Inferior parietal cortex (tissue), 1 donor: Measurements from ENCODE around the gene ATP2B2.

Experiments used
- DNase-seq: peaks from one replicate; pipeline ENCODE4 v3.0.0-alpha.2; 2016; ENCODE audit errors: extremely low spot score

The ATP2B2 gene

DNA sequence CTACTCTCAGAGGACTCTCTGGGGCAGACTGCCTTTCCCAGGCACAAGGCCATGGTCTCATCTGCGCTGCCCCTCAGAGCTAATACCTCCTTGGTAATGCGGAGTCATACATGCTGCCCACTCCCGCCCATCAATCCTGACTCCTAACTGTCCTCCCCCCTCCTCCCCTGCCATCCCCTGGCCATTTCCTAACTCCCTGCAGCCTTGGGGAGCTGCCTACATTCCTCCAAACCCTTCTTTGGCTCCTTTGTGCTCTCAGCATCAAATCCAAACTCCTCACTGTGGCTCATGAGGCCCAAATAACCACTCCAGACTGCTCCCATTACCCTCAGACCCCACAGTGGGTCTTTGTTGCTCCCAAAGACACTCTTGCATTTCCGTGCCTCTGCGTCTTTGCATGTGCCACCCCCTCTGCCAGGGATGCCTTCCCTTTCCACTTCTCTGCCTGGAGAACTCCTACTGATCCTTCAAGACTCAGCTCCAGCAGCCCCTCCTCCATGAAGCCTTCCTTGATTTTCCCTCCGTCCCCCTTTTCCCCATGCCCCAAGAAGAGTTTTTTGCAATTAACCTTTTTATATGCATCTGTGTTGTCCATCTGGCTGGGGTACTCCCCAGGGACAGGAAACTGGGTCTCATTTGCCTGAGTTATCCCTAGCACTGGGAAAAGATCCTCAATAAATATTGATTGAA is 5.5 kb upstream of the ATP2B2 start:
- DNase-seq, result no peak

GRCh38 chr3:10510086-10510742 is 4.8 kb upstream of the ATP2B2 start:
- DNase-seq, result no peak

- no peak for DNase-seq
Observed at GRCh38 chr3:10509325-10509724, 3.9 kb upstream of the ATP2B2 start.

DNA sequence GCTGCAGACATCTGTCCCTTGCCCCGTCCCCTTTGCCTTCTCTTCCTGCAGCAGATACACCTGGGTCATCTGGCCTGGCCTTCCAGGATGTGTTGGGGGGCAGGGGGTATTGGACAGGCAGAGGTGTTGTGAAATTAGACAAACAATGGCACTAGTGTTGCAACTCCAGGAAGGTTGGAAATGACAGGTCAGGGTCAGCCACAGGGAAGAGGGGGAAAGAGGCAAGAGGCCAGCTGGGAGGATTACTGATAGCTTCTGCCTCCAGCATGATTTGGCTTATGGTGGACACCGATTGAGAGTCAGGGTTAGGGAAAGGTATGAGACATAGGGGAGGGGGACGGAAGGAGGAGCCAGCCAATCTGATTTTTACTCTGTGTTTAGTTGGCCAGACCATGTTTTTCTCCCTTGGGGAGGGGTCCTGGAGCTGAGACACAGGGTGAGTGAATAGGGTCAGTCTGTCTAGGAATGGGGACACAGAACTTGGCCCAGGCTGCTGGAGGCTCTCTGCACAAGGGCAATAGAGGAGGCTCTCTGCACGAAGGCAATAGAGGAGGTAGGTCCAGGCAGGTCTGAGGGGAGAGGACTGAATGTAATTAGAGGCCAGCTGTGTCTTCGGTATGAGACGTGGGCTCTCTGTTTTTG is 3.4 kb upstream of the ATP2B2 start:
- no peak for DNase-seq

DNA sequence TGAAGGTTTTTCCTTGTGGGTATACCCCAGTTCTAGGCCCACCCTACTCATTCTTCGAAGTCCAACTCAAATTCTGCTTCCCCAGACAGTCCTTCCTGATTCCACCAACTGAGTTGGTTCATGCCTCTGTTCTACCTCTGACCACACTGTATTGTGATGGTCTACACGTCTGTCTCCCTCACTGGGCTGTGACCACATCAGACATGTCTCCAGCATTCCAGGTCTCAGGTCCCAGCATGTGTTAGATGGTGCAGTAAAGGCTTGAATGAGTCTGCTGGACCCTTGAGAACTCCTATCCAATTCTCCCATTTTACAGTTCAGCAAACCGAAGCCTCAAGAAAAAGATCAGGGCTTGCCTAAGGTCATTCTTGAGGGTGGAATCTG is 2.8 kb upstream of the ATP2B2 start:
- DNase-seq, result no peak

GRCh38 chr3:10507331-10507730 is 1.9 kb upstream of the ATP2B2 start:
- DNase-seq, result no peak

DNA sequence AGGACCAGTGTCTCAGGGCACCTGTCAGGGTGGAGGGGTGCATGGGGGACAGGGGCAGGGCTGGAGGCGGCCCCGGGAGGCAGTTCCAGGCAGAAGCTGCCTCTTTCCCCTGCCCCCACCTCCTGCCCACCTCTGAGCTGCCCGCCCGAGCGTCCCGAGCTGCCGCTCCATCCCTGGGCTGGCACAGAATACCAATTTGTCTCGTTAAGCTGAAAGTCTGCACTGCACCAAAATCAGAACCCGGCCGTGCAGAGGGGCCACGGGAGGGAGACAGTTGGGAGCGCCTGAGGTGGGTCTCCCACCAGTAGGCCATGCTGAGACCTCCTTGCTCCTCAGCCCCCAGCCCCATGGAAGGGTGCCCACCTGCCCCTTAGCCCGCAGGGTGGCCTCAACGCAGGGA is 1.3 kb upstream of the ATP2B2 start:
- no peak for DNase-seq

- DNase-seq, result no peak
Observed at GRCh38 chr3:10505791-10506585, 602 bp upstream of the ATP2B2 start.

GRCh38 chr3:10504171-10505049 is 976 bp downstream of the ATP2B2 start:
- DNase-seq, result no peak

GRCh38 chr3:10503217-10503796 is 2.1 kb downstream of the ATP2B2 start:
- no peak for DNase-seq

- DNase-seq, result no peak
Observed at GRCh38 chr3:10502185-10502880, 3.1 kb downstream of the ATP2B2 start.

DNA sequence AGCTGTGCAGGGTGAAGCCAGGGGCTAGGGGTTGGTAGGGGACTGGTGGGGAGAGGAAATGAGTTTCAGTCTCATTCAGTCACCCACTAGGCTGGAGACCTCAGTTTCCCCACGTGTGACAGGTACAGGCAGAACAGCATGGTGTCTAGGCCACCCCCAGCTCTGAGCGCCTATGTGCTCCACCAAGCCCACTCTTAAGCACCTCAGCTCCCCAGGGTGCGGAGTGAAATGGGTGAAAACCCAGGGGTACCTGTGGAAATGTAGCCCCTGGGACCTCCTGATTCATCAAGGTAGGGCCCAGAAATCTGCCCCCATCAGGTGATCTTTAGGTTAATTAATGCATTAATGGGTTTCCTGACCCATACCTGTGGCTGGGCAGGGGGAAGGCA is 3.7 kb downstream of the ATP2B2 start:
- DNase-seq, result no peak

DNA sequence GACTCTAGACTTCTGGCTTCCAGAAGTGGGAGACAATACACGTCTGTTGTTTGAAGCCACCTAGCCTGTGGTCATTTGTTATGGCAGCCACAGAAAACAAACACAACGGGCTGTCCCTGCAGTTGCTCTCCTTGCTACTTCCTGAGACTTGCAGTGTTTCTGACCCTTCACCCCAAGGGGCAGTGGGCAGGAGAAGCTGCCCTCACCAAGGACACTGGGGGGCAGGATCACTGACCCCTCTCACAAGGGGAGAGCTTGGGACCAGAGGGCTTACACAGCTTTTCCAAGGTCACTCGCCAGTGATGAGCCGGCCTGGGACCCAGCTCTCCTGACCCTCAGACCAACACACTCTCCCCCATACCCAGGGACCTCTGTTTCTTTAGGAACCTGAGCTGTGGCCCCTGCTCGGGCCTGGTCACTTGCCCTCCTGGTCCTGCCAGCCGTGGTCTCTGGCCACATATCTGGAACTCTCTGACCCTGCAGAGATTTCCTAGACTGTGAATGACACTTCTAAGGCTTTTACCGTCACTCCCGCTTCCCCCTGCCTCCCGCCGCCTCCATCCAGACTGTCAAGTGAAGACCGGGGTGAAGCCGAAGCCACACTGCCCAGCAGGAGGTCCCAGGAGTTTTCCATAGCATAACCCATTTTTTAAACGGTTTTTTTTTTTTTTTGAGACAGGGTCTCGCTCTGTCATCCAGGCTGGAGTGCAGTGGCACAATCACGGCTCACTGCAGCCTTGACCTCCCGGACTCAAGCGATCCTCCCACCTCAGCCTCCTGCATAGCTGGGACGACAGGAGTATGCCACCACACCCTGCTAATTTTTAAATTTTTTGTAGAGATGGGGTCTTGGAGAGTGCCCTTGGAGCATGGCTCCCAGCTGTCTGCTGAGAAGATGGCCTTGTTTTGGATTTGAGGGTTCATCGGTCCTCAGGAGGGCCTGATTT is 4.4 kb downstream of the ATP2B2 start:
- DNase-seq, result no peak

DNA sequence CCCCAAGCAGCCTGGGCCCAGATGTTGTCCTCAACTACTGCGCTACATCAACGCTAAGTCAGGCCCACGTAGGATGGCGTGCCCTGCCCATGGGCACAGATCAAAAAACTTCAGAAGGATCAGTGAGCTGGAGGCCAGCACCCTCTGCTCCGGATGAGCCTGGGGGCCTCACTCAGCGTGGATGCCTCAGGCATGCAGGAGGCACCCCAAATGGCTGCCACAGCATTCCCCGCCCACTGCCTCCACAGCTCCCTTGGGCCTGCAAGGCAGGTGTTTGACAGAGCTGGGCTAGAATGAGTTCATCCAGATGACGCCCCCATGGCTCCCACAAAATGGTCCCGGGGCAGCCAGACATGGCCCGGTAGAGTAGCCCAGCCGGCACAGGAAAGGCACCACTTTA is 7.1 kb downstream of the ATP2B2 start:
- DNase-seq, result no peak

DNA sequence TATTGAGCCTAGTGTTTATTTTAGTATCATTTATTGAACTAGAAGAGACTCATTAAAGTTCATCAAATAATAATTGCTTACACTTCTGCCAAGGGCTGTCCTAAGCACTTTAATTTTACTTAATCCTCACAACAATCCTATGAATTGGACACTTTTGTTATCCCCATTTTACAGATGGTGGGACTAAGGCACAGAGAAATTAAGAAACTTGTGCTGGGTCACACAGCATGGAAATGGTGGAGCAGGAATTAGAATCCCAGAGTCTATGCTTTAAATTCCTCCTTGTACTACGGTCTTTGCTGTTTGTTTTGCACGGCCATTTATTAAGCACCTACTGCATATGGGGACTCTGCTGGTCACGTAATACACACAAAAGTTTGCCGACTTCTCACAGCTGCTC is 7.9 kb downstream of the ATP2B2 start:
- no peak for DNase-seq

DNA sequence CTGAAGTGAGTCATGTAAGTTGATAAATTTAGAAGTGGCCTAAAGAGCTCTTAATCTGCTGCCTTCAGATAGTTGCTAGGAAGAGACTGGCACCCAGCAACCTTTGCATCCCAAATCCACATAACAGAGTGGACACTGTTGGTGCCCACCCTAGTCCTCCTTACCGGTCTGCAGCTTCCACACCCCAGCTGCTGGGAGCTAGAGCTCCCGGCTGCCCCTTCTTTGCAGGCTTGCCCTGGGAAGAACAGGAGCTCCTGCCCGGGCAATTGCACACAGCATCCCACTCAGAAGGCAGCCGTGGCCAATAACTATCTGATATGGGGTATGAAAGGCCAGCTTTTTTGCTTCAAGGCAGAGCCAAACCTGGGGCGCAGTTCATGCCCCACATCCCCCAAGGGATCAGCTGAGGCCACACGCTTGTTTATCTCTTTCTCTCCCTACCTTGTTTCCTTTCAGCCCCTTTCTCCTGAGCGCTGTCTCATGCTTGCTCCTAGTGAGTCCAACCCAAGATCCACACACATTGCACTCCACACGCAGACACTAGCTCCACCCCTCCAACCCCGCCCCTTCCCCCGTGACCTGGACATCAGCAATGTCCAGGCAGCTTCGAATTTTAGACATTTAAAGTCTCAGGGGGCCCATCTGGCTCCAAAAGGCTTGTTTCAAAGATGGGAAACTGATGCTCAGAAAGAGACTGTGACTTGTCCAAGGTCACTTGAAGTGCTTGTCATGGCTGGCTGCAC is 9.1 kb downstream of the ATP2B2 start:
- DNase-seq, result no peak

- no peak for DNase-seq
Observed at GRCh38 chr3:10495614-10496013, 9.8 kb downstream of the ATP2B2 start.

DNA sequence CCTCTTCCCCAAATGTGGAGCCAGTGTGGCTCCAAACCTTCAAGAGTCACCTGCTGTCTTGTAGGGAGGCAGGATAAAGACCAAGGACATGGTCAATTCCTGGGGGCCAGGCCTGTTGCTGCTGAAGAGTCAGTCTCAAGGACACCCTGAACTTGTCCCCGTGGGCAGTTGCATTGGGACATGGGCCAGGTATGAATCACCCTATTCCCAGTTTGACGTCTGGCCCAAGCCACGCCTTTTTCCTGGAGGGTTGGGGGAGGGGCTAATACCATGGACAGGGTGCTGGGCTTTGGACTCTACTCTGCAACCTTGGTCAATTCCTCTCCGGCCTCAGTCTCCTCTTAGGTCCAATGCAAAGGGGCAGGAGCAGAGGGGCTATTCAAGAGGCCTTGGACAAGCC is 10.4 kb downstream of the ATP2B2 start:
- no peak for DNase-seq

GRCh38 chr3:10494180-10494579 is 11.2 kb downstream of the ATP2B2 start:
- DNase-seq, result no peak
